GM12878 (cell line): ENCODE results near the gene COPS7A. TPM values are rescaled to one million over a fixed set of nuclear protein-coding genes. Genes with fewer than 3 reads are reported as not detected.
A peak's percentile ranks its signal among the peaks of the same experiment; 100 is the strongest.

Experiments
- ATF2 ChIP-seq: IDR thresholded peaks from 2 replicates; pipeline ENCODE4 v1.6.1; 2012; ENCODE audit warnings: low read length, inconsistent platforms
- CBFB ChIP-seq: IDR thresholded peaks from 2 replicates; pipeline ENCODE4 v1.6.1; 2016; ENCODE audit warnings: antibody characterized with exemption, low read depth
- CHD4 ChIP-seq: fragments of 200-600 bp; sonication (generic); IDR thresholded peaks from 2 replicates; pipeline ENCODE4 v1.6.1; 2016; ENCODE audit warnings: mild to moderate bottlenecking
- ESRRA ChIP-seq: IDR thresholded peaks from 2 replicates; pipeline ENCODE4 v1.6.1; 2012; ENCODE audit warnings: mild to moderate bottlenecking, low read length, improper control_type of control experiment
- FOXK2 ChIP-seq: fragments of 450-650 bp; IDR thresholded peaks from 2 replicates; pipeline ENCODE4 v1.6.1; 2017; ENCODE audit warnings: mild to moderate bottlenecking, moderate library complexity
- GABPA ChIP-seq: IDR thresholded peaks from 2 replicates; pipeline ENCODE4 v1.6.1; 2014; ENCODE audit warnings: antibody characterized with exemption, low read depth, mild to moderate bottlenecking, inconsistent platforms
- HDGF ChIP-seq: fragments of 450-650 bp; IDR thresholded peaks from 2 replicates; pipeline ENCODE4 v1.6.1; 2016; ENCODE audit warnings: antibody characterized with exemption
- HSF1 ChIP-seq: fragments of 150-350 bp; IDR thresholded peaks from 2 replicates; pipeline ENCODE4 v1.6.1; 2014; ENCODE audit warnings: mild to moderate bottlenecking, low read depth, low read length
- JUND ChIP-seq: IDR thresholded peaks from 2 replicates; pipeline ENCODE4 v1.6.1; 2012; ENCODE audit warnings: low read depth, mild to moderate bottlenecking, low read length, improper control_type of control experiment, moderate library complexity
- NR2F1 ChIP-seq: fragments of 450-650 bp; conservative IDR thresholded peaks from 2 replicates; pipeline ENCODE4 v1.6.1; 2017; ENCODE audit warnings: mild to moderate bottlenecking
- PAX8 ChIP-seq: fragments of 450-650 bp; IDR thresholded peaks from 2 replicates; pipeline ENCODE4 v1.6.1; 2017; ENCODE audit warnings: mild to moderate bottlenecking, moderate library complexity
- PKNOX1 ChIP-seq: fragments of 450-650 bp; IDR thresholded peaks from 2 replicates; pipeline ENCODE4 v1.6.1; 2016; ENCODE audit warnings: mild to moderate bottlenecking
- POLR2A ChIP-seq: IDR thresholded peaks from 2 replicates; pipeline ENCODE4 v1.6.1; 2011; ENCODE audit warnings: low read depth, mild to moderate bottlenecking, low read length
- PRDM15 ChIP-seq: fragments of 450-650 bp; formaldehyde crosslinking; IDR thresholded peaks from 2 replicates; pipeline ENCODE4 v1.4.0; 2020; ENCODE audit warnings: mild to moderate bottlenecking, moderate library complexity
- RELA ChIP-seq: fragments of 450-650 bp; IDR thresholded peaks from 2 replicates; pipeline ENCODE4 v1.8.0; 2014; ENCODE audit warnings: borderline replicate concordance; ENCODE audit not compliant: partially characterized antibody
- SIX5 ChIP-seq: IDR thresholded peaks from 2 replicates; pipeline ENCODE4 v1.6.1; 2011; ENCODE audit warnings: mild to moderate bottlenecking, low read depth, low read length, moderate library complexity; ENCODE audit not compliant: severe bottlenecking
- STAT1 ChIP-seq: fragments of 450-650 bp; conservative IDR thresholded peaks from 2 replicates; pipeline ENCODE4 v1.6.1; 2014; ENCODE audit warnings: antibody characterized with exemption, mild to moderate bottlenecking
- YY1 ChIP-seq: IDR thresholded peaks from 2 replicates; pipeline ENCODE4 v1.6.1; 2011; ENCODE audit warnings: low read depth, mild to moderate bottlenecking, low read length
- ZBTB4 ChIP-seq: fragments of 450-650 bp; formaldehyde crosslinking; IDR thresholded peaks from 2 replicates; pipeline ENCODE4 v1.4.0; 2022; ENCODE audit warnings: mild to moderate bottlenecking, moderate library complexity
- ZNF274 ChIP-seq: IDR thresholded peaks from one replicate; pipeline ENCODE4 v1.8.0; 2011; ENCODE audit not compliant: insufficient read length, insufficient read depth
- polyA plus RNA-seq, 11 experiments: library from polyadenylated mRNA; depleted of rRNA in 4 of 11; unstranded in 6 of 11; stranded (reverse) in 5 of 11; fragments of >200 nt; fragmentation: Nextera tagmentation in 4 of 11; fragmentation: Illumina TruSeq in 1 of 11; extraction: Ambion mirVana in 4 of 11; extraction: Trizol in 1 of 11; gene quantifications; 1 replicate in 1 of 11; 2 replicates in 10 of 11; pipeline versions ENCODE4 v1.2.1 to v1.2.3, GENCODE V29; 2011 to 2016; ENCODE audit warnings: inconsistent platforms in 2 of 11, missing spikeins in 2 of 11, low read depth in 1 of 11
- total RNA-seq, 4 experiments: library from RNA; depleted of rRNA in 3 of 4; stranded (reverse); fragments of >200 nt in 3 of 4; fragmentation: Illumina TruSeq in 1 of 4; extraction: Trizol in 1 of 4; gene quantifications; 2 replicates each; pipeline versions ENCODE4 v1.2.1 to v1.2.3, GENCODE V29; 2013 to 2021

The COPS7A gene
- total and polyA plus RNA-seq, 10 of the 15 experiments (the other 5 are each of a cell fraction or from before 2014, with no cell fraction given), result 25.7 to 74.0 (median 51.9) TPM

- TF ChIP-seq PKNOX1 (peak; percentile 59; the same call in 1 of the 2 replicates), YY1 (peak; percentile 77), ESRRA (no peak), FOXK2 (peak; percentile 64; the same call in 1 of the 2 replicates), RELA (peak; percentile 53), ATF2 (peak; percentile 23; the same call in 1 of the 2 replicates), JUND (no peak), NR2F1 (no peak), CHD4 (no peak), POLR2A (peak; percentile 88), GABPA (peak; percentile 99), HSF1 (no peak), SIX5 (peak; percentile 88), PRDM15 (CRISPR knock-in tag) (no peak), ZNF274 (no peak), STAT1 (no peak; the same call in 1 of the 2 replicates), HDGF (peak; percentile 92), CBFB (peak; percentile 16; the same call in 1 of the 2 replicates), PAX8 (no peak), ZBTB4 (CRISPR knock-in tag) (no peak)
Observed at GRCh38 chr12:6688999-6689882, 34.6 kb upstream of the COPS7A start, which contains the start of gene ZNF384 (continued).
